ENCODE results near the gene LPAR1. TPM values are rescaled to one million over a fixed set of nuclear protein-coding genes. Genes with fewer than 3 reads are reported as not detected.

The LPAR1 gene
- total RNA-seq, 2 donors from 2014 or later, result 20.2 to 48.2 TPM

DNA sequence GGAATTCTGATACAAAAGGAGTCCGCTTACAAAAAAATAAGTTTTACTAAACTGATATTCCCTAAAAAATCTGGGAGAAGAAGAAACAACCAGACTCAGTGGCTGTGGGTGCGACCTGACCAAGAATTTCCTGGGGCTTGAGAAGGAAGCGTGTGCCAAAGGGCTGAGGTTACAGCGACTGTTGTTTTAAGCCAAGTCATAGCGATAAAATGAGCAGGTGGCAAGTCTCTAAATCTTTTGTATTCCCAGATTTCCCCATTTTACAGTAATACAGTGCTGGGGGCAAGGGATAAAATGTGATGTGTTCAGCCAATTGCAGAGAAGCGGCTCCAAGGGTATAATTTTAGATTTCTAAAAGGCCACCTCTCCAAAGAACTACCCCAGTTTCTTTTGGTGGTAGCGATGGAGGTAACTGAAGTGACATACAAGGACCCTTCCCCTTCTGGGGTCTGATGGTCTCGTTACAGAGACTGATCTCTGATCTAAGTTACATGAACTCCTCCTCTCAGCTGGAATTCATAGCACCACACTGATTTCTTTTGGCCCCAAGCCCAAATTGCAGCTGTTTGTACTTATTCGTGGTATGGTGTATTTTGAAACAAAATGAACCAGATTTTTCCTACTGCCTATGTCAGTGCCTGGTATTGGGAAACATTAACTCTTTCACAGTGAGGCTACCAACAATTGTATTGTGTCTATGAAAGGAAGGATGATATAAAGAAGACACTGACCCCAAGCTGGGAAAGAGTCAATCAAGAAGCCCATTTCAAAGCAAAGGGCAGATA, 41.6 kb downstream of the LPAR1 start:
- Histone ChIP-seq H3K27me3 (no peaks in the 10 kb centered on the region), H3K4me3 (no peak overlapping the region), H3K27ac (peak overlapping the region; percentile 43 to 61), H3K9me3 (no peaks in the 10 kb centered on the region), H3K36me3 (no peaks in the 10 kb centered on the region), H3K4me1 (no peaks in the 10 kb centered on the region)
- TF ChIP-seq, protein P1, sequence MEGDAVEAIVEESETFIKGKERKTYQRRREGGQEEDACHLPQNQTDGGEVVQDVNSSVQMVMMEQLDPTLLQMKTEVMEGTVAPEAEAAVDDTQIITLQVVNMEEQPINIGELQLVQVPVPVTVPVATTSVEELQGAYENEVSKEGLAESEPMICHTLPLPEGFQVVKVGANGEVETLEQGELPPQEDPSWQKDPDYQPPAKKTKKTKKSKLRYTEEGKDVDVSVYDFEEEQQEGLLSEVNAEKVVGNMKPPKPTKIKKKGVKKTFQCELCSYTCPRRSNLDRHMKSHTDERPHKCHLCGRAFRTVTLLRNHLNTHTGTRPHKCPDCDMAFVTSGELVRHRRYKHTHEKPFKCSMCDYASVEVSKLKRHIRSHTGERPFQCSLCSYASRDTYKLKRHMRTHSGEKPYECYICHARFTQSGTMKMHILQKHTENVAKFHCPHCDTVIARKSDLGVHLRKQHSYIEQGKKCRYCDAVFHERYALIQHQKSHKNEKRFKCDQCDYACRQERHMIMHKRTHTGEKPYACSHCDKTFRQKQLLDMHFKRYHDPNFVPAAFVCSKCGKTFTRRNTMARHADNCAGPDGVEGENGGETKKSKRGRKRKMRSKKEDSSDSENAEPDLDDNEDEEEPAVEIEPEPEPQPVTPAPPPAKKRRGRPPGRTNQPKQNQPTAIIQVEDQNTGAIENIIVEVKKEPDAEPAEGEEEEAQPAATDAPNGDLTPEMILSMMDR (IDR thresholded peaks at IDR 0.05), result no peak
- peak; percentile 90 for DNase-seq (ENCODE audit: low spot score)

DNA sequence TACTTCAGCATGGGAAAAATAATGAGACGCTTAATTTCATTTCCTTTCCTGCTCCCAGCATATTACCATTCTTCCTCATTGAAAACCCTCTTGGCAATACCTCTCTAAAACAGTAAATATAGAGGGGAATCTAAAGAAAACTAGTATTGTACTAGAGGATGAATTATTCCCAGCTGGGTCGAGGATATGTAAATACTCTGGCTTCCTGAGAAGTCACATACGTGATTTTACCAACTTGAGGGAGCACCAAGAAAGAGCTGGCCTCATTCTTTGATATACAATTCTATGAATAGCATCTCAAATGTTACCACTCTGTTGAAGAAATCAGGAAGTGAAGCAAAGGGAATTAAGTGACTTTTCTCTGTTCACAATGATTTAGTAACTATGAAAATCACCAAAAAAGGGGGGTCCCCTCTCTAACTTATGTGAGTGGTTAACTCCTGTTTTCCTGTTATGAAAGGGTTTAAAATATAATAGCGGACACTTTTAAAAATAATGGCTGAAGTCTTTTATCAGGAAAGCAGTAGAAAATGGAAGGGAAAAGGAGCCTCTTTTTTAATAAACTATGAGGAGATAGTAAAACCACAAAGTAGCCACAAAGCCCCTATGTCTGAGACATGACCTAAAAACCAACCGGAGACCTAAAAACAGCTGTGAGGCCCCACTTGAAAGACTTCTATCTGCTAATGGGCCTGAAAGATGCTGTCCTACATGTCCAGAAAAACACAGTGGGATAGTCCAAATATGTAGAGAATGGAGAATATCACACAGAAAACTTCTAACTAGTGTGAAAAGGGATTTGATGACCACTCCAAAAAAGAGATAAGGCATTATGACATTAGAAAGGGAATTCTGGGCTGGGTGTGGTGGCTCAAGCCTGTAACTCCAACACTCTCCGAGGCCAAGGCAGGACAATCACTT, 42.6 kb downstream of the LPAR1 start:
- Histone ChIP-seq H3K27ac (peak overlapping the region; percentile 6 to 61), H3K27me3 (no peaks in the 10 kb centered on the region), H3K9me3 (no peaks in the 10 kb centered on the region), H3K4me3 (no peak overlapping the region), H3K36me3 (no peaks in the 10 kb centered on the region), H3K4me1 (no peaks in the 10 kb centered on the region)
- DNase-seq (ENCODE audit: low spot score), result no peak
- TF ChIP-seq, protein P1 (IDR thresholded peaks at IDR 0.05), result no peak

DNA sequence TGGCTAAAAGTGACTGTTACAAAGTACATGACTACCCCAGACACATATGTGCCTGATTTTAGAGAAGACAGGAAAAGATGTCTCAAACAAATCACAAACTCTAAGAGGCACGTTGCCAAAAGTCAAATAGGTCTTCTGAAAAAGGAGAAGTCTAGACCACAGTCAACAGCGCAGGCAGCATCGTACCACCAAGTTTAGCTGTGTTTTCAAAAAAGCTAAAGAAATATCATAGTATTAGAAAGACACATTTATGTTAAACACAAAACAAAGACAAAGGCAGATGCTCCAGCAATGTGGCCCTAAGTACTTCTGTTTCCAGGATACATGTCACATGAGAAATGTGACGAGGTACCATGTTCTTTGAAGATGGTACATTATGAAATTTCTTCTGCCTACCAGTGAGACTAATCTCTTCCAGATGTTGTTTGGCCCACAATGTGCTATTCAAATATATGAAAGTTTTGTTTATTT, 43.5 kb downstream of the LPAR1 start:
- no peaks in the 10 kb centered on the region for H3K9me3 ChIP-seq
- no peaks in the 10 kb centered on the region for H3K36me3 ChIP-seq
- TF ChIP-seq, protein P1 (IDR thresholded peaks at IDR 0.05), result no peak
- no peaks in the 10 kb centered on the region for H3K4me1 ChIP-seq
- H3K27ac ChIP-seq, result peak overlapping the region; percentile 6 to 61
- no peak for DNase-seq (ENCODE audit: low spot score)
- H3K27me3 ChIP-seq, result no peaks in the 10 kb centered on the region
- H3K4me3 ChIP-seq, result no peak overlapping the region

DNA sequence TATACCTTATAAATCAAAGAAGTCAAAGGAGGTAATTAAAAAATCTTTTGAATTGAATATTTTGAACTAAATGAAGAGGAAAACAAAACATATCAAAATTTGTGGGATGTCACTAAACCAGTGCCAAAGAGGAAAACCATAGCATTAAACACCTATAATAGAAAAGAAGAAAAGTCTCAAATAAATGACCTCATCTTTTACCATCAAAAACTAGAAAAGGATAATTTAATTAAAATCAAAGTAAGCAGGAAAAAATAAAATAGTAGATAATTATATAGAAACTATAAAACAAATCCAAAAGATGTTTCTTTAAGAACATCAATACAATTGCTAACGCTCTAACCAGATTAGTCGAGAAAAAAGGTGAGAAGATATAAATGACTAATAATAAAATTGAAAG, 47.8 kb downstream of the LPAR1 start:
- Histone ChIP-seq H3K36me3 (no peaks in the 10 kb centered on the region), H3K27ac (no peak overlapping the region)
- TF ChIP-seq, protein P1 (IDR thresholded peaks at IDR 0.05), result no peak

DNA sequence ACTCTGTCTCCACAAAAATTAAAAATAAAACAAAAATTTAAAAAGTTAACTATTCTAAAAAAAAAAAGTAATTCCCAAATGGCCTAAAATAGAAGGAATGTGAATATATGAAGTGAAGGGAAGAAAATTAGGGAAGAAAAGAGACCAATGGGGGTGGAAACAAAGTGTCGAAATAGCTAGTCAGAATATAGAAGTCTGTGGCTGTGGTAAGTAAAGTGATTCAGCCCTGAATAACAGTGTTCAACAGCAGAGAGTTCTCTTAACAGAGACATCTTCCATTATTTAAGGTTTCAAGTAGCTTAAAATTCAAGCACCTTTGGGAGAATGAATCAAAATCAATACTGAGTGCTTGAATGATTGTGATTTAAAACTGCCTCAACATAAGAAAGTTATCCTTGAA, 51.7 kb downstream of the LPAR1 start:
- no peak overlapping the region for H3K4me3 ChIP-seq
- DNase-seq (ENCODE audit: low spot score), result no peak
- no peaks in the 10 kb centered on the region for H3K4me1 ChIP-seq
- H3K27me3 ChIP-seq, result no peaks in the 10 kb centered on the region
- no peak overlapping the region for H3K27ac ChIP-seq
- TF ChIP-seq, protein P1 (IDR thresholded peaks at IDR 0.05), result no peak
- H3K9me3 ChIP-seq, result no peaks in the 10 kb centered on the region
- no peaks in the 10 kb centered on the region for H3K36me3 ChIP-seq

More for the DNA sequence above, 47.8 kb downstream of the LPAR1 start:
- Histone ChIP-seq H3K4me1 (no peaks in the 10 kb centered on the region), H3K9me3 (no peaks in the 10 kb centered on the region), H3K4me3 (no peak overlapping the region), H3K27me3 (no peaks in the 10 kb centered on the region)
- DNase-seq (ENCODE audit: low spot score), result no peak
